OCI-LY3 (cell line): ENCODE measurements around the gene ARID1B.

Experiments used
- H2AFZ ChIP-seq: fragments of 200-600, 300-600 bp; shearing (Covaris generic); 2 replicates; pipeline ENCODE4 v1.6.0; 2014; ENCODE audit warnings: antibody characterized with exemption, low read depth, low read length
- H3K27ac ChIP-seq: fragments of 200-600, 300-600 bp; sonication (generic); 2 replicates; pipeline ENCODE4 v1.5.1; 2014; ENCODE audit warnings: mild to moderate bottlenecking, low read length, moderate library complexity, mixed read lengths
- H3K27me3 ChIP-seq: fragments of 200-600, 300-600 bp; sonication (generic); 2 replicates; pipeline ENCODE4 v1.6.1; 2014; ENCODE audit warnings: low read depth, low read length, mixed read lengths
- H3K36me3 ChIP-seq: fragments of 200-600, 300-600 bp; sonication (generic); replicated peaks from 2 replicates; pipeline ENCODE3; 2014; ENCODE audit warnings: low read depth, low read length, mixed read lengths
- H3K4me1 ChIP-seq: fragments of 300-600, 200-600 bp; sonication (generic); 2 replicates; pipeline ENCODE4 v1.6.1; 2014; ENCODE audit warnings: low read length, mixed read lengths
- H3K4me2 ChIP-seq: fragments of 200-600, 300-600 bp; sonication (generic); 2 replicates; pipeline ENCODE4 v1.6.1; 2014; ENCODE audit warnings: low read length, mixed read lengths
- H3K4me3 ChIP-seq: fragments of 300-600, 200-600 bp; sonication (generic); 2 replicates; pipeline ENCODE4 v1.5.1; 2014; ENCODE audit warnings: antibody characterized with exemption, mild to moderate bottlenecking, low read length, moderate library complexity
- H3K79me2 ChIP-seq: fragments of 300-600, 200-600 bp; shearing (Covaris generic); 2 replicates; pipeline ENCODE4 v1.6.1; 2014; ENCODE audit warnings: mild to moderate bottlenecking, low read length, mixed read lengths
- H3K9ac ChIP-seq: fragments of 300-600, 200-600 bp; shearing (Covaris generic); 2 replicates; pipeline ENCODE4 v1.6.0; 2014; ENCODE audit warnings: mild to moderate bottlenecking, low read length, moderate library complexity
- H3K9me3 ChIP-seq: fragments of 200-600, 300-600 bp; shearing (Covaris generic); 2 replicates; pipeline ENCODE4 v1.6.1; 2014; ENCODE audit warnings: low read length, mixed read lengths; ENCODE audit not compliant: insufficient read depth
- H4K20me1 ChIP-seq: fragments of 200-600, 300-600 bp; sonication (generic); 2 replicates; pipeline ENCODE4 v1.6.1; 2016; ENCODE audit warnings: low read length, mixed read lengths; ENCODE audit not compliant: insufficient read depth
- EZH2phosphoT487 ChIP-seq: fragments of 200-600 bp; shearing (Covaris generic); IDR thresholded peaks from 2 replicates; pipeline ENCODE4 v1.6.1; 2018; ENCODE audit warnings: antibody characterized with exemption, mixed run types, low read depth
- TF ChIP-seq, protein P1 (sequence below): fragments of 200-600, 300-600 bp; sonication (generic); IDR thresholded peaks from 2 replicates; pipeline ENCODE4 v1.5.1; 2014; ENCODE audit warnings: antibody characterized with exemption, low read length, low read depth

The ARID1B gene

DNA sequence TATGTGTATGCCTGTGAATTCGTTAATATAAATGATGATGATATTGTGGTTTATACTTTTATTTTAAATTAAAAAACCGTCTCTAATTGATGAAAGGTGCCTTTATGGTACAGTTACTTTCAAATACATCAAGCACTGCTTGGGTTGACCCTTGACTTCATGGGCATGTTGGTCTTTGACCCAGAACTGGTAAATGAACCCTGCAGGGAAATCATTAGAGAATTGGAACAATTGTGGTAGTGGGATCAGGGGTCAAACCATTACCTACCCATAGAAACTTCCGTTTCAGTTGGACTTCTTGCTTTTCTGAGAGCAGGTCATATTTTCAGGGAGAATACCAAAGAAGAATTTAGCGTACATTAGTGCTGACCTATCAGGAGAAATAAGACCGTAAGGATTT lies 288.2 kb downstream of the ARID1B start:
- H3K36me3 ChIP-seq = no peaks in the 10 kb centered on the region

DNA sequence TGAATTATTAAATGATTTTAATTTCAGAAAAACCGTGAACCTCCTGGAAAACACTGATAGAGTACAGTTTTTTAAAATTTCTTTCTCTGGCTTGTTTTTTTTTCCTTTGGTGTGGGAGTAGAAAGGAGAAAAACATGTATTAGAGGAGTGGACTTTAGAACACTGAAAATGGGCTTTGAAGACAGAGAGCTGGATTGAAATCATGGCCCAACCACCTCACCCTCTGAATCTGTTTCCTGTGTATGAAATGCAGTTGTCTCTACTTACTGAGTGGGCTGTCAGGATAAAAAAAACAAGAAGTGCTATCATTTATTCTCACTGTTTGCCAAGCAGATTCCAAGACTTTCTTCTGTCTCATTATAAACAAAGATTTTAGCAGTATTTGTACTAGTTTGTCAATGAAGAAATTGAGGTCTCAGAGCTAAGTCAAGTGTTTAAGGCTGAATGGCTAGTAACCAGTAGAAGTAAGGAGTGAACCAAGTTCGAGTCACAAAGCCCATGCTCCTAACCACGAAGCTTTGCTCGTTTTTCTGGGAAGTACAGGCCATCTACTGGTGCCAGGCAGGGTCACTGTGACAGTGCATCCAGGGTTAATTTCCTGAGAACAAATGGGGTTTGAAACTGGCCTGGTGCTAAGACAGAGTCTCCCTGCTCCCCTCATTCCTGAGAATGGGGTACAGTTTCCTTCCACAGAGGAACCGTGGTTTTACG lies 289.8 kb downstream of the ARID1B start:
- Histone ChIP-seq H3K4me3 (peak overlapping the region; percentile 51), H3K4me1 (peaks cover 57% of the 10 kb centered on the region), H4K20me1 (peaks cover 14% of the 10 kb centered on the region), H3K9ac (no peak overlapping the region), H3K4me2 (peak overlapping the region; percentile 76), H3K79me2 (peaks cover 21% of the 10 kb centered on the region), H3K27me3 (no peaks in the 10 kb centered on the region), H3K9me3 (no peaks in the 10 kb centered on the region), H3K36me3 (no peaks in the 10 kb centered on the region), H3K27ac (no peak overlapping the region), H2AFZ (no peak overlapping the region)
- TF ChIP-seq, protein P1, sequence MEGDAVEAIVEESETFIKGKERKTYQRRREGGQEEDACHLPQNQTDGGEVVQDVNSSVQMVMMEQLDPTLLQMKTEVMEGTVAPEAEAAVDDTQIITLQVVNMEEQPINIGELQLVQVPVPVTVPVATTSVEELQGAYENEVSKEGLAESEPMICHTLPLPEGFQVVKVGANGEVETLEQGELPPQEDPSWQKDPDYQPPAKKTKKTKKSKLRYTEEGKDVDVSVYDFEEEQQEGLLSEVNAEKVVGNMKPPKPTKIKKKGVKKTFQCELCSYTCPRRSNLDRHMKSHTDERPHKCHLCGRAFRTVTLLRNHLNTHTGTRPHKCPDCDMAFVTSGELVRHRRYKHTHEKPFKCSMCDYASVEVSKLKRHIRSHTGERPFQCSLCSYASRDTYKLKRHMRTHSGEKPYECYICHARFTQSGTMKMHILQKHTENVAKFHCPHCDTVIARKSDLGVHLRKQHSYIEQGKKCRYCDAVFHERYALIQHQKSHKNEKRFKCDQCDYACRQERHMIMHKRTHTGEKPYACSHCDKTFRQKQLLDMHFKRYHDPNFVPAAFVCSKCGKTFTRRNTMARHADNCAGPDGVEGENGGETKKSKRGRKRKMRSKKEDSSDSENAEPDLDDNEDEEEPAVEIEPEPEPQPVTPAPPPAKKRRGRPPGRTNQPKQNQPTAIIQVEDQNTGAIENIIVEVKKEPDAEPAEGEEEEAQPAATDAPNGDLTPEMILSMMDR = no peak; the same call in 1 of the 2 replicates
- TF ChIP-seq EZH2phosphoT487 = no peak

More for the DNA sequence above, 288.2 kb downstream of the ARID1B start:
- no peak overlapping the region for H3K4me2 ChIP-seq
- H3K9me3 ChIP-seq = no peaks in the 10 kb centered on the region
- no peak overlapping the region for H3K27ac ChIP-seq
- no peaks in the 10 kb centered on the region for H3K27me3 ChIP-seq
- H3K4me1 ChIP-seq = peaks cover 41% of the 10 kb centered on the region
- no peak overlapping the region for H2AFZ ChIP-seq
- H3K9ac ChIP-seq = no peak overlapping the region
- peaks cover 17% of the 10 kb centered on the region for H3K79me2 ChIP-seq
- H4K20me1 ChIP-seq = peaks cover 8% of the 10 kb centered on the region
- H3K4me3 ChIP-seq = no peak overlapping the region
- no peak for TF ChIP-seq EZH2phosphoT487
- TF ChIP-seq, protein P1 = no peak

DNA sequence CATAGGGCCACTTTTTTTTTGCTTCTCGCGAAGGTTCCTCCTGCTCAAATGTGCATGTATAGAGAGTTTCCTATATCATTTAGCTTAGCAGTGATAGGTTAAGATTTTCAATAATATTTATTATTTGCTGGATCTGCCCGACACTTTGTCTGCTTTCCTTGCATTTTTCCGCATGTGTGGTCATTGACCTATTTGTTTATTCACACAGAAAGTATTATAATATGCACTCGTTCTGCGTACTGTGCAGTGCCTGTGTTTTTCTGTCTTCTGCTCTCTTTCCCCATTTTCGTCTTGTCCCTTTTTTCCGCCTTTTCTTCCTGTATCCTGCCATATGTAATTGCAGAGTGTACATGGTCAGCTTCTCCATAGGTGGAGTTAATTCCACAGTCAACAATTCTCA lies 290.3 kb downstream of the ARID1B start:
- Histone ChIP-seq H4K20me1 (peaks cover 16% of the 10 kb centered on the region), H3K27ac (no peak overlapping the region), H3K9ac (no peak overlapping the region), H3K4me3 (peak overlapping the region; percentile 51), H3K9me3 (no peaks in the 10 kb centered on the region), H3K79me2 (peaks cover 21% of the 10 kb centered on the region), H3K4me1 (peaks cover 61% of the 10 kb centered on the region), H3K4me2 (peak overlapping the region; percentile 76), H3K36me3 (no peaks in the 10 kb centered on the region), H3K27me3 (no peaks in the 10 kb centered on the region), H2AFZ (no peak overlapping the region)
- TF ChIP-seq, protein P1 = no peak
- TF ChIP-seq EZH2phosphoT487 = no peak

DNA sequence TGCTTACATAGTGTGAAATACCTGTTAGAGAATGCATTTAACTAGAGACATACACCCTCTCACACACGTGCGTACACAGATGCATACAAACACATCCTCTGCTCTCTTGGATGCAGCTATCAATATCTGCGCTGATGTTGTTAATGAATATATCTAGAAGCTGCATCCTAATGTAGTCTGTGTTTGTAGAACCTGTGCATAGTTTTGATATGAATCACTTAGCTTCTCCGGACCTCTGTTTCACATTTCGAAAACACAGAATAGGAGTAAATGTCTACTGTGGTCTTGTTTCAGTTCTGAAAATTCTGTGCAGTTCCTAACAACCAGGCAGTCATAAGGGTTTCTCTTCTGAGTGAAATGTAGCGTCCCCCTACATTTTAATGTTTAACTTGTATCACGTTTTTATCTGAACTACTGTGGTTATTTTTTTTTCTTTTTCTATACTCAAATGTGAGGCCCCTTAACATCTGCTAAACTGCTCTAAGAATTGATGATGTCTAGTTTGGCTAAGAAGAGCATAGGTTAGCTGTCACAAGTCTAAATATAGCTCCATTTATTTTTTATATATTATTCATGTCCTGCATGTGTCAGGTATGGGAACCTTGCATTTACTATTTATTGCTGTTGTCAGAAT lies 291.6 kb downstream of the ARID1B start:
- Histone ChIP-seq H3K4me2 (peak overlapping the region; percentile 76), H3K27ac (peak overlapping the region; percentile 72), H3K27me3 (no peaks in the 10 kb centered on the region), H3K9ac (0 out of 2 replicates have a peak overlapping the region, but pooled peaks have one; percentile 1), H3K4me1 (peaks cover 59% of the 10 kb centered on the region), H2AFZ (no peak overlapping the region), H3K36me3 (peaks cover 2% of the 10 kb centered on the region), H4K20me1 (peaks cover 16% of the 10 kb centered on the region), H3K9me3 (no peaks in the 10 kb centered on the region), H3K79me2 (peaks cover 19% of the 10 kb centered on the region), H3K4me3 (peak overlapping the region; percentile 51)
- 0 out of 2 replicates have a peak, but pooled peaks have one; percentile 33 for TF ChIP-seq EZH2phosphoT487
- TF ChIP-seq, protein P1 = no peak
